B cell (primary cell): ENCODE measurements around the gene ADAMTS12. TPM values are rescaled to one million over a fixed set of nuclear protein-coding genes. Genes with fewer than 3 reads are reported as not detected.

Experiments
- ATAC-seq: fragments of 200-7000 bp; cut with Tn5 transposase; one replicate; pipeline ENCODE4 v1.10.0; 2021; ENCODE audit warnings: low read depth, mild to moderate bottlenecking, moderate number of reproducible peaks, moderate library complexity
- CTCF ChIA-PET: fragments of 350-600 bp; sonication (Branson Sonifier 250); formaldehyde crosslinking; loops from one replicate; lab custom pipeline; 2021; ENCODE audit warnings: antibody characterized with exemption, inconsistent platforms; lab: Charles Lee
- POLR2A ChIA-PET: fragments of 350-600 bp; sonication (Branson Sonifier 250); formaldehyde crosslinking; loops from one replicate; lab custom pipeline; 2021; ENCODE audit warnings: antibody characterized with exemption; lab: Charles Lee
- DNase-seq: peaks from one replicate; pipeline ENCODE4 v3.0.0; 2013
- H2AFZ ChIP-seq: 2 replicates; pipeline ENCODE4 v1.6.1; 2012; ENCODE audit warnings: mild to moderate bottlenecking, low read depth, low read length; ENCODE audit not compliant: insufficient read depth, poor library complexity, severe bottlenecking
- H3K27ac ChIP-seq, 2 donors: 1 replicate in 1 of 2; 2 replicates in 1 of 2; pipeline ENCODE4 v1.5.1; 2012 to 2013; ENCODE audit warnings: low read length in 2 of 2, mild to moderate bottlenecking in 2 of 2, moderate library complexity in 1 of 2
- H3K27me3 ChIP-seq, 4 experiments: fragments of 200-600 bp in 1 of 4; sonication (generic) in 1 of 4; replicated peaks in 1 of 4; 1 replicate in 2 of 4; 2 replicates in 2 of 4; pipeline versions ENCODE4 v1.6.1 to v1.7.0; 2013 to 2016; ENCODE audit warnings: low read length in 3 of 4, mild to moderate bottlenecking in 2 of 4, mixed read lengths in 1 of 4, moderate library complexity in 1 of 4; ENCODE audit not compliant: insufficient read depth in 4 of 4, control insufficient read depth in 3 of 4; ENCODE audit errors: control extremely low read depth in 1 of 4
- H3K36me3 ChIP-seq, 2 experiments: replicated peaks in 1 of 2; 1 replicate in 1 of 2; 2 replicates in 1 of 2; pipeline versions ENCODE4 v1.6.1 to v1.7.1; 2013; ENCODE audit warnings: low read length in 1 of 2; ENCODE audit not compliant: insufficient read depth in 2 of 2, control insufficient read depth in 1 of 2; ENCODE audit errors: control extremely low read depth in 1 of 2, extremely low read depth in 1 of 2
- H3K4me1 ChIP-seq, 2 donors: fragments of 200-600 bp in 1 of 2; sonication (generic) in 1 of 2; 1 replicate in 1 of 2; 2 replicates in 1 of 2; pipeline versions ENCODE4 v1.5.1 to v1.6.1; 2013 to 2017; ENCODE audit warnings: low read length in 2 of 2; ENCODE audit not compliant: control insufficient read depth in 2 of 2, insufficient read depth in 2 of 2
- H3K4me2 ChIP-seq: replicated peaks from 2 replicates; pipeline ENCODE3; 2012; ENCODE audit warnings: mild to moderate bottlenecking, low read depth, low read length; ENCODE audit not compliant: poor library complexity, severe bottlenecking
- H3K4me3 ChIP-seq, 5 experiments: fragments of 200-600 bp in 1 of 5; sonication (generic) in 1 of 5; 1 replicate in 3 of 5; 2 replicates in 2 of 5; pipeline versions ENCODE4 v1.5.1 to v1.7.0; 2011 to 2016; ENCODE audit warnings: low read length in 4 of 5, mild to moderate bottlenecking in 4 of 5, low read depth in 2 of 5, control low read depth in 1 of 5, moderate library complexity in 1 of 5; ENCODE audit not compliant: insufficient read depth in 1 of 5; ENCODE audit errors: control extremely low read depth in 1 of 5, extremely low read depth in 1 of 5
- H3K79me2 ChIP-seq: fragments of 200-600 bp; sonication (generic); one replicate; pipeline ENCODE4 v1.6.0; 2016; ENCODE audit warnings: low read length; ENCODE audit not compliant: control insufficient read depth, insufficient read depth
- H3K9ac ChIP-seq: fragments of 200-600 bp; sonication (generic); 2 replicates; pipeline ENCODE4 v1.6.1; 2017; ENCODE audit warnings: mild to moderate bottlenecking, low read length, moderate library complexity
- H3K9me3 ChIP-seq, 3 donors: one replicate each; pipeline versions ENCODE4 v1.6.1 to v1.7.1; 2013; ENCODE audit warnings: low read length in 2 of 3; ENCODE audit not compliant: control insufficient read depth in 2 of 3, insufficient read depth in 1 of 3; ENCODE audit errors: control extremely low read depth in 1 of 3
- H4K20me1 ChIP-seq: 2 replicates; pipeline ENCODE4 v1.6.0; 2012; ENCODE audit warnings: mild to moderate bottlenecking, low read length; ENCODE audit not compliant: insufficient read depth, control insufficient read depth, poor library complexity, severe bottlenecking
- H3K27ac Mint-ChIP-seq: one replicate; pipeline ENCODE4 v1.8.0; 2021; ENCODE audit warnings: mixed read lengths
- H3K27me3 Mint-ChIP-seq: one replicate; pipeline ENCODE4 v1.8.0; 2021; ENCODE audit warnings: mixed read lengths
- H3K4me1 Mint-ChIP-seq: one replicate; pipeline ENCODE4 v1.8.0; 2021; ENCODE audit warnings: mixed read lengths
- H3K4me3 Mint-ChIP-seq: one replicate; pipeline ENCODE4 v1.8.0; 2021; ENCODE audit warnings: mixed read lengths
- H3K9me3 Mint-ChIP-seq: one replicate; pipeline ENCODE4 v1.8.0; 2022; ENCODE audit warnings: mixed read lengths; ENCODE audit not compliant: insufficient read depth
- EZH2 ChIP-seq: IDR thresholded peaks from 2 replicates; pipeline ENCODE4 v1.6.1; 2012; ENCODE audit warnings: borderline replicate concordance, low read depth, mild to moderate bottlenecking, moderate library complexity, low read length; ENCODE audit not compliant: insufficient read depth, poor library complexity, severe bottlenecking
- WGBS: methylation state at CpG from one replicate; pipeline ENCODE4 v1.1.5; 2013; ENCODE audit warnings: missing lambda C conversion rate; ENCODE audit not compliant: insufficient coverage; 5-methylcytosine and 5-hydroxymethylcytosine counted together
- intact Hi-C: fragments of 100-400 bp; cut with micrococcal nuclease; formaldehyde crosslinking; loops from one replicate; pipeline ENCODE4 v1.10.0; 2022
- polyA plus RNA-seq: library from polyadenylated mRNA; depleted of rRNA; stranded (reverse); fragments of >200 nt; gene quantifications from 2 replicates; pipeline ENCODE4 v1.2.3, GENCODE V29; 2012
- total RNA-seq, 2 donors: library from RNA; stranded (reverse); fragments of 120-200 nt in 1 of 2; gene quantifications; 1 replicate in 1 of 2; 2 replicates in 1 of 2; pipeline versions ENCODE4 v1.2.3 to v1.2.4, GENCODE V29; 2013 to 2022
- TF ChIP-seq, protein P1 (sequence below): fragments of 200-600 bp; IDR thresholded peaks from one replicate; pipeline ENCODE4 v1.8.0; 2022; ENCODE audit warnings: antibody characterized with exemption, mild to moderate bottlenecking

ADAMTS12 gene
- total and polyA plus RNA-seq, 2 donors (not counting 1 experiment from before 2014, with no cell fraction given): not detected

DNA sequence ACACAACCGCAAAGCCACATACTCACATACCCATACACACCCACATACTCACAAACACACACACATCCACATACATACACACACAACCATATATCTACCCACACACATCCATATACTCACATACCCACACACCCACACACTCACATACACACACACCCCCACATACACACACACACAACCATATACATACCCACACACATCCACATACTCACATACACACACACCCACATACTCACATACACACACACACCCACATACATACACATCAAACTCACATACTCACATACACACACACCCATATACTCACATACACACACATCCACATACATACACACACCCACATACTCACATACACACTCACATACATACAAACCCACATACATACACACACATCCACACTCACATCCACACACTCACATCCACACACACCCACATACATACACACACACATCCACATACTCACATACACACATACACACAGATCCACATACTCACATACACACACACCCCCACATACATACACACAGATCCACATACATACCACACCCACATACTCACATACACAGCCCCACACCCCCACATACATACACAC lies 220.0 kb downstream of the ADAMTS12 start:
- H3K27me3 Mint-ChIP-seq: no peaks in the 10 kb centered on the region
- Histone ChIP-seq H3K27me3 (no peaks in the 10 kb centered on the region), H3K79me2 (no peaks in the 10 kb centered on the region), H3K9ac (no peak overlapping the region), H3K9me3 (no peaks in the 10 kb centered on the region), H3K36me3 (no peaks in the 10 kb centered on the region), H3K4me2 (no peak overlapping the region), H3K4me3 (no peak overlapping the region), H4K20me1 (no peaks in the 10 kb centered on the region), H2AFZ (no peak overlapping the region), H3K4me1 (peaks cover 25 to 36% of the 10 kb centered on the region in 2 donors), H3K27ac (no peak overlapping the region)
- 100% methylated on average over 1 of the region's 1 CpG for WGBS
- DNase-seq: no peak
- no peak overlapping the region for H3K4me3 Mint-ChIP-seq
- ChIA-PET POLR2A (no interaction called here), CTCF (no interaction called here)
- no peak overlapping the region for H3K27ac Mint-ChIP-seq
- no peak for ATAC-seq
- H3K9me3 Mint-ChIP-seq: no peaks in the 10 kb centered on the region
- TF ChIP-seq EZH2: no peak
- TF ChIP-seq, protein P1, sequence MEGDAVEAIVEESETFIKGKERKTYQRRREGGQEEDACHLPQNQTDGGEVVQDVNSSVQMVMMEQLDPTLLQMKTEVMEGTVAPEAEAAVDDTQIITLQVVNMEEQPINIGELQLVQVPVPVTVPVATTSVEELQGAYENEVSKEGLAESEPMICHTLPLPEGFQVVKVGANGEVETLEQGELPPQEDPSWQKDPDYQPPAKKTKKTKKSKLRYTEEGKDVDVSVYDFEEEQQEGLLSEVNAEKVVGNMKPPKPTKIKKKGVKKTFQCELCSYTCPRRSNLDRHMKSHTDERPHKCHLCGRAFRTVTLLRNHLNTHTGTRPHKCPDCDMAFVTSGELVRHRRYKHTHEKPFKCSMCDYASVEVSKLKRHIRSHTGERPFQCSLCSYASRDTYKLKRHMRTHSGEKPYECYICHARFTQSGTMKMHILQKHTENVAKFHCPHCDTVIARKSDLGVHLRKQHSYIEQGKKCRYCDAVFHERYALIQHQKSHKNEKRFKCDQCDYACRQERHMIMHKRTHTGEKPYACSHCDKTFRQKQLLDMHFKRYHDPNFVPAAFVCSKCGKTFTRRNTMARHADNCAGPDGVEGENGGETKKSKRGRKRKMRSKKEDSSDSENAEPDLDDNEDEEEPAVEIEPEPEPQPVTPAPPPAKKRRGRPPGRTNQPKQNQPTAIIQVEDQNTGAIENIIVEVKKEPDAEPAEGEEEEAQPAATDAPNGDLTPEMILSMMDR: no peak
- H3K4me1 Mint-ChIP-seq: no peaks in the 10 kb centered on the region
- intact Hi-C loops: no loop called here

DNA sequence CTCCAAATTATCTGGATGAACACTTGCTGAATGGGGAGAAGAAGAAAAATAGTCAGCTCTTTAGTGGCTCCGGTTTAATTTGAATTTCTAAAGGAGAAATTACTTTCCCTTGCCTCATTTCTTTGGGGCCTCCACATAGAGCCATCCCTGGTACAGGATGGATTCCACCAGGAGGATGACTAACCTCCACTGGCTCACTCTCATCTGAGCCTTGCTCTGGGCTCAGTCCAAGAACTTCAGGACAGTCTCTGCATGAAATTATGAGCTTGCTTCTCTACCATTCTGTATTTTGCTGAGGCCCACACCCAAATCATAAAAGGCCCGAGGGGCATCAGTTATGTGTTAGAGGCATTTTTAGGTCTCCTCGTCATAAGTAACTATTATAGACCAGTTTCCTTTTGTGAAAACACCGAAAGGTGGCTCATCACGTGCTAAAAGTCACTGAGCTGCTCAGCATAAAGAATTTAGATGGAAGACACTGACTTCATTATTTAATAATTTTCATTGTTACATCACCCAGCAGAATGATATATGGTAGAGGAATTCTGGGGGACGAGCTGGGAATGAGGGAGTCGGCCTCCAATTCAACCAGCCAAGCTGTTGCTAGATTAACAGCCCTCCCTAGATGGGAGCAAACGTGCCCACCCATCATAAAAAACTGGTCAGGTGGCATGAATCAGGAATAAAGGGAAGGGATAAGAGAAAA lies 228.9 kb downstream of the ADAMTS12 start:
- H3K27me3 Mint-ChIP-seq: no peaks in the 10 kb centered on the region
- H3K4me1 Mint-ChIP-seq: no peaks in the 10 kb centered on the region
- CTCF ChIA-PET: no interaction called here
- no peaks in the 10 kb centered on the region for H3K9me3 Mint-ChIP-seq
- no peak overlapping the region for H3K4me3 Mint-ChIP-seq
- no peaks in the 10 kb centered on the region for H3K27me3 ChIP-seq
- no peaks in the 10 kb centered on the region for H4K20me1 ChIP-seq
- POLR2A ChIA-PET: no interaction called here
- H3K79me2 ChIP-seq: no peaks in the 10 kb centered on the region
- no peak overlapping the region for H3K27ac ChIP-seq
- no peaks in the 10 kb centered on the region for H3K36me3 ChIP-seq
- intact Hi-C loops: no loop called here
- no peak overlapping the region for H2AFZ ChIP-seq
- WGBS: no CpG with 5 or more reads among the region's 8 CpGs
- H3K27ac Mint-ChIP-seq: no peak overlapping the region
- H3K4me1 ChIP-seq: no peaks in the 10 kb centered on the region
- DNase-seq: no peak
- H3K9ac ChIP-seq: no peak overlapping the region
- H3K9me3 ChIP-seq: no peaks in the 10 kb centered on the region
- TF ChIP-seq, protein P1: no peak
- TF ChIP-seq EZH2: no peak
- no peak for ATAC-seq
- no peak overlapping the region for H3K4me3 ChIP-seq
- no peak overlapping the region for H3K4me2 ChIP-seq
